HL-60 (cell line): ENCODE data around the gene RPL13A.

Source experiments
- CTCF ChIP-seq: IDR thresholded peaks from one replicate; pipeline ENCODE4 v1.5.1; 2011; ENCODE audit warnings: low read length, control low read depth, inconsistent platforms; ENCODE audit not compliant: insufficient read depth
- GABPA ChIP-seq: IDR thresholded peaks from 2 replicates; pipeline ENCODE4 v1.6.1; 2012; ENCODE audit warnings: low read depth
- POLR2AphosphoS5 ChIP-seq: IDR thresholded peaks from 2 replicates; pipeline ENCODE4 v1.6.1; 2012; ENCODE audit warnings: low read depth
- SPI1 ChIP-seq: IDR thresholded peaks from 2 replicates; pipeline ENCODE4 v1.6.1; 2012; ENCODE audit warnings: low read depth, mild to moderate bottlenecking, borderline replicate concordance

GRCh38 chr19:49486232-49486631 is 1.2 kb upstream of the RPL13A start:
- TF ChIP-seq CTCF (no peak), POLR2AphosphoS5 (no peak), GABPA (no peak), SPI1 (no peak)
